Mammary epithelial cell (primary cell): Measurements from ENCODE around the gene MYO3A.

Experiments used
- CTCF ChIP-seq, 2 donors: IDR thresholded peaks in 1 of 2; conservative IDR thresholded peaks in 1 of 2; 2 replicates each; pipeline ENCODE4 v1.5.1; 2011 to 2012; ENCODE audit warnings: inconsistent platforms in 2 of 2, low read length in 2 of 2, mild to moderate bottlenecking in 2 of 2, control low read depth in 1 of 2, low read depth in 1 of 2; ENCODE audit not compliant: insufficient read depth in 1 of 2; ENCODE audit errors: extremely low read depth in 1 of 2
- EZH2 ChIP-seq: IDR thresholded peaks from 2 replicates; pipeline ENCODE4 v1.6.1; 2012; ENCODE audit warnings: low read length, inconsistent platforms, borderline replicate concordance

- no peak for TF ChIP-seq CTCF (conservative IDR thresholded peaks at IDR 0.05 in 1 of 2, IDR thresholded peaks at IDR 0.05 in 1 of 2; ENCODE audit: extremely low read depth in 1 of 2, insufficient read depth in 1 of 2, low read depth in 1 of 2, low read length in 2 of 2)
- TF ChIP-seq EZH2 = no peak
Observed at GRCh38 chr10:26064106-26064505, 130.1 kb downstream of the MYO3A start.
